Uterus (tissue), 4 donors: ENCODE results near the gene RBM4B. TPM values are rescaled to one million over a fixed set of nuclear protein-coding genes. Genes with fewer than 3 reads are reported as not detected.

Experiments used
- DNase-seq, 2 donors: peaks; one replicate each; pipeline ENCODE4 v3.0.0-alpha.2; 2019 to 2020
- H3K27ac ChIP-seq, 2 donors: fragments of 200-600 bp; sonication (generic); 1 replicate in 1 of 2; 2 replicates in 1 of 2; pipeline ENCODE4 v1.5.1; 2016 to 2018
- H3K27me3 ChIP-seq, 2 donors: fragments of 200-600 bp; sonication (generic); one replicate each; pipeline ENCODE4 v1.5.1; 2018 to 2019; ENCODE audit warnings: control low read depth in 1 of 2
- H3K36me3 ChIP-seq, 2 donors: fragments of 200-600 bp; sonication (generic); one replicate each; pipeline ENCODE4 v1.5.1; 2019; ENCODE audit warnings: control low read depth in 1 of 2
- H3K4me1 ChIP-seq, 2 donors: fragments of 200-600 bp; sonication (generic); one replicate each; pipeline ENCODE4 v1.5.1; 2018 to 2019; ENCODE audit warnings: control low read depth in 1 of 2
- H3K4me3 ChIP-seq, 2 donors: fragments of 200-600 bp; sonication (generic); 1 replicate in 1 of 2; 2 replicates in 1 of 2; pipeline ENCODE4 v1.5.1; 2018 to 2019; ENCODE audit warnings: mild to moderate bottlenecking in 1 of 2
- H3K9me3 ChIP-seq, 2 donors: fragments of 200-600 bp; sonication (generic); one replicate each; pipeline ENCODE4 v1.5.1; 2019; ENCODE audit warnings: control low read depth in 1 of 2
- POLR2A ChIP-seq, 2 donors: fragments of 450-650 bp; IDR thresholded peaks; one replicate each; pipeline ENCODE4 v1.6.1; 2016; ENCODE audit warnings: antibody characterized with exemption in 2 of 2, mild to moderate bottlenecking in 1 of 2, moderate library complexity in 1 of 2
- intact Hi-C: fragments of 100-400 bp; cut with DNase I; formaldehyde crosslinking; loops from one replicate; pipeline ENCODE4 v1.15.1; 2023; ENCODE audit warnings: low total_unique reads
- total RNA-seq, 4 donors: library from RNA; depleted of rRNA in 3 of 4; stranded (reverse); fragments of >200 nt in 3 of 4; gene quantifications; one replicate each; pipeline versions ENCODE4 v1.1.0 to v1.2.4, GENCODE V29; 2014 to 2023
- TF ChIP-seq, protein P1 (sequence below), 4 experiments: fragments of 200-600 bp in 2 of 4; fragments of 450-650 bp in 2 of 4; sonication (generic) in 2 of 4; IDR thresholded peaks; one replicate each; pipeline ENCODE4 v1.5.1; 2016 to 2019; ENCODE audit warnings: antibody characterized with exemption in 4 of 4, mild to moderate bottlenecking in 2 of 4, moderate library complexity in 1 of 4
- donor health status: DM: yes; HTN: yes; CAD: no.

The RBM4B gene
- total RNA-seq, 4 donors from 2014 or later: 5.0 to 60.3 (median 20.1) TPM

DNA sequence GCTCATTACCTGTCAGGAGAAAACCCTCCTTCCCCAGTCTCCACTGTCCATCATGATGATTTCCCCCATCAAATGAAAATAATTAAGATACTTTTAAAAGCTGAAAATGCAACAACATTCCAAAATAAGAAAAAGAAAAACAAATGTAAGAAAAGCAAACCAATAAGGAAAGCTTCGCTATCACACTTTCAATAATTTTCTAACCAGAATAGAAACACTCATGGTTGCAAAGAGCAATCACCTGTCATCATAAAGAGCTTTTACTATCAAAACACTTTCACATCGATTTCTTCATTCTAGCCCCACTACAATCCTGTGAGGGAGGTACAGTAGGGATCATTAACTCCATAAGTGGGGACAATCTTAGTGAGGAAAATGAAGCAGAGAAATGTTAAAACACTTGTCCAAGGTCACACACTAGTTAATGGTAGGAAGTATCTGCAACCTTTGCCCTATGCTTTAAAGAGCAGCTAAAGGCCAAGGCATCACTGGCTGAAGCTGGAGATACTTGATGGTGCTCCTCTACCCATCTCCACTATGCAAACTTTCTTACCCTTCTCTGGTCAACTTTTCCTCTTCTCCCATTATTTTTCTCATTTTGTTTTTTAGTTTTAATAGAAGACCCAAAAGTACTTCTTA, 2.6 kb downstream of the RBM4B start:
- TF ChIP-seq, protein P1, sequence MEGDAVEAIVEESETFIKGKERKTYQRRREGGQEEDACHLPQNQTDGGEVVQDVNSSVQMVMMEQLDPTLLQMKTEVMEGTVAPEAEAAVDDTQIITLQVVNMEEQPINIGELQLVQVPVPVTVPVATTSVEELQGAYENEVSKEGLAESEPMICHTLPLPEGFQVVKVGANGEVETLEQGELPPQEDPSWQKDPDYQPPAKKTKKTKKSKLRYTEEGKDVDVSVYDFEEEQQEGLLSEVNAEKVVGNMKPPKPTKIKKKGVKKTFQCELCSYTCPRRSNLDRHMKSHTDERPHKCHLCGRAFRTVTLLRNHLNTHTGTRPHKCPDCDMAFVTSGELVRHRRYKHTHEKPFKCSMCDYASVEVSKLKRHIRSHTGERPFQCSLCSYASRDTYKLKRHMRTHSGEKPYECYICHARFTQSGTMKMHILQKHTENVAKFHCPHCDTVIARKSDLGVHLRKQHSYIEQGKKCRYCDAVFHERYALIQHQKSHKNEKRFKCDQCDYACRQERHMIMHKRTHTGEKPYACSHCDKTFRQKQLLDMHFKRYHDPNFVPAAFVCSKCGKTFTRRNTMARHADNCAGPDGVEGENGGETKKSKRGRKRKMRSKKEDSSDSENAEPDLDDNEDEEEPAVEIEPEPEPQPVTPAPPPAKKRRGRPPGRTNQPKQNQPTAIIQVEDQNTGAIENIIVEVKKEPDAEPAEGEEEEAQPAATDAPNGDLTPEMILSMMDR (IDR thresholded peaks at IDR 0.05): no peak
- no peak for TF ChIP-seq POLR2A (IDR thresholded peaks at IDR 0.05)
- Histone ChIP-seq H3K4me1 (no peaks in the 10 kb centered on the region), H3K27ac (no peak overlapping the region), H3K27me3 (no peaks in the 10 kb centered on the region), H3K4me3 (no peak overlapping the region), H3K36me3 (no peaks in the 10 kb centered on the region), H3K9me3 (no peaks in the 10 kb centered on the region)
- intact Hi-C loops: no loop called here
- DNase-seq: no peak

DNA sequence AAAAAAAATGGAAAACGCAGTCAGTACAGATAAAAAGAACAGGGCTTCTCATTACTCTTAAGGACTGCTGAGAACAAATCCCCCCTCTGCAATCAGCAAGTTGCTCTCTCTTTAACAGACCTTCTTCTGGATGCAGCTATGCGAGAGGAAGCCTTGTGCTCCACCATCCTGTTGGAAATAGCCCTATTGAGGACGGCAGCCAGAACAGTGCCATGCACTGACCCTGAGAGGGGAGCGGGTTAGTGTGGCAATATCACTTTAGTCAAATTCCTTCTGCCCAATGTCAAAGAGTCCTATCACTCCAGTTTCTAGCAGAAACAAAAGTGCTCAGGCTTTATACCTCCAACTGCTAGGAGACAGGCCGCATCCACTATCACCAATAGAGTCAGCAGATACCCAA, 6.9 kb downstream of the RBM4B start:
- H3K27me3 ChIP-seq: no peaks in the 10 kb centered on the region
- intact Hi-C loops: no loop called here
- no peaks in the 10 kb centered on the region for H3K4me1 ChIP-seq
- no peaks in the 10 kb centered on the region for H3K36me3 ChIP-seq
- no peak overlapping the region for H3K4me3 ChIP-seq
- no peak overlapping the region for H3K27ac ChIP-seq
- TF ChIP-seq, protein P1 (IDR thresholded peaks at IDR 0.05): no peak
- no peak for TF ChIP-seq POLR2A (IDR thresholded peaks at IDR 0.05)
- DNase-seq: no peak
- H3K9me3 ChIP-seq: no peaks in the 10 kb centered on the region

DNA sequence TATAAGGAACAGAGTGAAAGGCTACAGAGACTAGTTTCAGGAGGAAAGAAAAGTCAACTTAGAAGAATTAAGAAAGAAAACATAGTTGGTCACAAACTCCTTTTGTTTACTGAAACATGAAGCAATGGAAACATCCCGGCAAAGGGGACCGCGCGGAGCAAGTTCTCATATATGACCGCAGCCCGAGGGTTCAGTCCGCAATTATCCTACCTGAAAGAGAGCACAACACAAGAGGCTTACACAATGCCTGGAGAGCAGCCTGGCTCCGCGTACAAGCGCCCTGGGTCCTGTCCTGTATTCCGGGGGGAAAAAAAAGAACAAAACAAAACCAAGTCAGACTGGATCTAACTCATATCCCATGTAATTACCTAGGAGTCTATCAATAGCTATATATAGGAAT, 12.3 kb downstream of the RBM4B start:
- H3K4me3 ChIP-seq: no peak overlapping the region
- H3K36me3 ChIP-seq: no peaks in the 10 kb centered on the region
- no peak for DNase-seq
- TF ChIP-seq, protein P1 (IDR thresholded peaks at IDR 0.05): no peak
- no peak for TF ChIP-seq POLR2A (IDR thresholded peaks at IDR 0.05)
- H3K9me3 ChIP-seq: no peaks in the 10 kb centered on the region
- no peak overlapping the region for H3K27ac ChIP-seq
- no peaks in the 10 kb centered on the region for H3K27me3 ChIP-seq
- intact Hi-C loops: no loop called here
- H3K4me1 ChIP-seq: no peaks in the 10 kb centered on the region

DNA sequence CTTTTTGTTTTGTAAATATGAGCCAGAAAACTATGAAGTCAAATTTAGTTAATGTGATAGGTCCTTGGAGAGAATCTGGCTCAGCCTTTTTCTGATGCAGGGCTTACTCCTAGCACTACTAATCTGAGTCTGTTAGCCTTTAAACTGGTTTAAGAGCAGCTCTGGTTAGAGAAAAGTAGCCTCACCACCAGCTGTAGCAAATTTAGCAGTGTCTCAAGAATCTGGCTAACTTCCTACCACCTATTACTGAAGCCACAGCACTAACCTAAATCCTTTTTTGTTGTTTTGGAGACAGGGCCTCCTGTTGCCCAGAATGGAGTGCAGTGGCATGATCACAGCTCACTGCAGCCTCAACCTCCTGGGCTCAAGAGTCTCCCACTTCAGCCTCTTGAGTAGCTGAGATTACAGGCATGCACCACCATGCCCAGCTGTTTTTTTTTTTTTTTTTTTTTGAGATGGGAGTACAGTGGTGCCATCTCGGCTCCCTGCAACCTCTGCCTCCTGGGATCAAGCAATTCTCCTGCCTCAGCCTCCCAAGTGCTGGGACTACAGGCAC, 13.9 kb downstream of the RBM4B start:
- Histone ChIP-seq H3K27ac (no peak overlapping the region), H3K36me3 (no peaks in the 10 kb centered on the region)
- intact Hi-C loops: no loop called here

DNA sequence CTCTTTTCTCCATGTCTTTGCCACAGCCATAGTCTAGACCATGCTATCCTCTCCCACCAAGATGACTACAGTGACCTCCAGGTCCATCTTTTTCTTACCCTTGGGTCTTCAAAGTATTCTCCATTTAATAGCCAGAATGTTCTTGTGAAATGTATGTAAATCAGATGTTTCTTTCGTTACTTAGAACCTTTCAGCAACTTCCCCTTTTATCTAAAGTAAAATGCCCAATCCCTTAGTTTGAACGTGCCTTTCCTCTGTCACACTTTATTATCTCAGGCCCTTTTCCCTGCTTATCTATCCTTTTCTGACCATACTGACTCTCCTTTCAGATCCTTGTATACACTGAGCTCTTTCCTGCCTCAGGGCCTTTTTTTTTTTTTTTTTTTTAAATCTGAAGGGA, 17.9 kb downstream of the RBM4B start:
- Histone ChIP-seq H3K27me3 (no peaks in the 10 kb centered on the region), H3K36me3 (no peaks in the 10 kb centered on the region)

More for the DNA sequence above, 13.9 kb downstream of the RBM4B start:
- no peak for DNase-seq
- TF ChIP-seq POLR2A (IDR thresholded peaks at IDR 0.05): no peak
- TF ChIP-seq, protein P1 (IDR thresholded peaks at IDR 0.05): no peak
- no peaks in the 10 kb centered on the region for H3K27me3 ChIP-seq
- H3K4me3 ChIP-seq: no peak overlapping the region
- H3K9me3 ChIP-seq: no peaks in the 10 kb centered on the region
- no peaks in the 10 kb centered on the region for H3K4me1 ChIP-seq

More for the DNA sequence above, 17.9 kb downstream of the RBM4B start:
- no peak overlapping the region for H3K4me3 ChIP-seq
- no peak overlapping the region for H3K27ac ChIP-seq
- H3K4me1 ChIP-seq: no peaks in the 10 kb centered on the region
- intact Hi-C loops: no loop called here
- H3K9me3 ChIP-seq: no peaks in the 10 kb centered on the region
- no peak for DNase-seq
- TF ChIP-seq, protein P1 (IDR thresholded peaks at IDR 0.05): no peak
- TF ChIP-seq POLR2A (IDR thresholded peaks at IDR 0.05): no peak
